ENCODE data around the gene PMPCB.
"Not testable (repeated sequence)": the region's sequence is repeated elsewhere in the genome, so short reads cannot be mapped to it uniquely, and the experiment has no call there.

The PMPCB gene

DNA sequence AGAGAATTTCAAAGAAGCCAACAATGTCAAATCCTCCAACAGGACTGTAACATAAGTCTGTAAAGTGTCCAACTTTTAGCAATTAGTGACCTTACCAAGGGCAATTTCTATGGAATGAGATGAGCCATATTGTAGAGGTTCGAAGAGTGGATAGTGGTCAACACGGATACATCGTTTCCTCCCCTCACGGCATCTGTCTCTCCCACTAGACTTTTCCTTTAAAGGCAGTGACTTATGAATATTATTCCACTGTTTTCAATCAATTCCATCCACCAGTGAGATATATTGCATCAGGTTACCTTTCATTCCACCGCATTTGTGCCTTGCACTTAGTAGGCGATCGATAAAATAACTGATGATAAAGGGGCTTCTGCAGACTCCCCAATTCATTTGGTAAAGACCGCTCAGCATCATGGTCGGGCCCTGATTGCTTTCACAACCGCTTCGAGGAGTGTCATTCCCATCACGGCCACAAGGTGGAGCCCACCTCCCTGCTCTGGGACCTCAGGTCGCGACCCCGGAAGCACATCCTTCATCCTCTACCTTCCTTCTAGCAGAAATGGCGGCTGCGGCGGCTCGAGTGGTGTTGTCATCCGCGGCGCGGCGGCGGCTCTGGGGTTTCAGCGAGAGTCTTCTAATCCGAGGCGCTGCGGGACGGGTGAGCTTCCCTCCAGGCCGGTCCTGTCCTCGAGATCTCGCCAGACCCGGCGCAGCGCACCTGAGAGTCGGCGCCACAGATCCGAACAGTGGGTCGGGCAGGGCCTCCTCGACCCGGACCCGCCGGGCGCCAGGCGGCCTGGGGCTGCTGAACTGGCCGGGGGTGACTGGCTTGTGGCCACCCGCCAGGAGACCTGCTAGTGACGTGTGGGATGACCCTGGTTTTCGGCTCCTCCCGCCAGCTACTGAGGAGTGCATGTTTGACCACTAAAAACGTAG lies at the start of gene PMPCB:
Gene PMPCB, plus strand, starts transcription at position 535 of the 936 bp plus-strand sequence. Its CDS starts 25 bp downstream, at position 560.
- peak; percentile 91 to 96 for DNase-seq (ENCODE audit: low read depth in 1 of 2, low spot score in 1 of 2)

GRCh38 chr7:103253699-103254506 lies 43.3 kb upstream of the PMPCB start:
- DNase-seq (ENCODE audit: low read depth in 1 of 2, low spot score in 1 of 2): not testable (repeated sequence)

- DNase-seq (ENCODE audit: low read depth in 1 of 2, low spot score in 1 of 2): not testable (repeated sequence)
Measured at GRCh38 chr7:103264054-103264453, 33.2 kb upstream of the PMPCB start.

- not testable (repeated sequence) for DNase-seq (ENCODE audit: low read depth in 1 of 2, low spot score in 1 of 2)
Measured at GRCh38 chr7:103266229-103266628, 31.0 kb upstream of the PMPCB start.

- DNase-seq (ENCODE audit: low read depth in 1 of 2, low spot score in 1 of 2): not testable (repeated sequence)
Measured at GRCh38 chr7:103273374-103273773, 23.9 kb upstream of the PMPCB start.

- not testable (repeated sequence) for DNase-seq (ENCODE audit: low read depth in 1 of 2, low spot score in 1 of 2)
Measured at GRCh38 chr7:103274867-103275266, 22.4 kb upstream of the PMPCB start.

DNA sequence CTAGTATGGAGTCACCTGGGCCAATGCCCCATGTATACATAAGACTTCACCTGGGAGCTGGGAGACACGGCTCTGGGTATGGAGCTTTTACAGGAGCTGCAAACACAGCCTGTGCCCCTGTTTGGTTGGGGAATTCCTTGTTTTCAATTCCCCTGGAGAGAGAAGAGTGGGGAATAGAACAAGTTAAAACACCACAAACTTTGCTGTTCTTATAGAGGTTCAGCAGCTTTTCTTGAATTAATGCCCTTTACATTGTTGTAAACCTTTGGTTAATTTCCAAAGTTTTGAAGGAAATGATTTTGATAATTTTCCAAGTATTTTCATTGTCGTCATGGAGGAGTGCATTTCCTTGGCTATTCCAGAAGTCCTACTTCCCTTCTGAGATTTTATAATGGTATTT lies 19.0 kb upstream of the PMPCB start:
- DNase-seq (ENCODE audit: low read depth in 1 of 2, low spot score in 1 of 2): not testable (repeated sequence)

DNA sequence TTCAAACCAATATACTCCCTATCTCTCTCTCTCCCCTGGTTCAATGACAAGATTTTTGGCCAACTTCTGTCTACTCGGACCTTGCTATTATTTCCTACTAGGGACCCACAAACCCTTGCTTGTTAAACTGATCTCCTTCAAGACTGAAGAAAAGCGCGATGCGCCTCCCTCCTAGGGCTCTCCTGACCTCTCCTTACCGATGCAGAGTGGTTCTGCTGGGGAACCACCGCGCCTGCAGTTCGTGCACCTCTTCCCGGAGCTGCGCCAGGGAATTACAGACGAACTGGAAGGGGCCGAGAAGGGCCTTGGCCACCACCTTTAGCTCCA lies 17.6 kb upstream of the PMPCB start:
- not testable (repeated sequence) for DNase-seq (ENCODE audit: low read depth in 1 of 2, low spot score in 1 of 2)

DNA sequence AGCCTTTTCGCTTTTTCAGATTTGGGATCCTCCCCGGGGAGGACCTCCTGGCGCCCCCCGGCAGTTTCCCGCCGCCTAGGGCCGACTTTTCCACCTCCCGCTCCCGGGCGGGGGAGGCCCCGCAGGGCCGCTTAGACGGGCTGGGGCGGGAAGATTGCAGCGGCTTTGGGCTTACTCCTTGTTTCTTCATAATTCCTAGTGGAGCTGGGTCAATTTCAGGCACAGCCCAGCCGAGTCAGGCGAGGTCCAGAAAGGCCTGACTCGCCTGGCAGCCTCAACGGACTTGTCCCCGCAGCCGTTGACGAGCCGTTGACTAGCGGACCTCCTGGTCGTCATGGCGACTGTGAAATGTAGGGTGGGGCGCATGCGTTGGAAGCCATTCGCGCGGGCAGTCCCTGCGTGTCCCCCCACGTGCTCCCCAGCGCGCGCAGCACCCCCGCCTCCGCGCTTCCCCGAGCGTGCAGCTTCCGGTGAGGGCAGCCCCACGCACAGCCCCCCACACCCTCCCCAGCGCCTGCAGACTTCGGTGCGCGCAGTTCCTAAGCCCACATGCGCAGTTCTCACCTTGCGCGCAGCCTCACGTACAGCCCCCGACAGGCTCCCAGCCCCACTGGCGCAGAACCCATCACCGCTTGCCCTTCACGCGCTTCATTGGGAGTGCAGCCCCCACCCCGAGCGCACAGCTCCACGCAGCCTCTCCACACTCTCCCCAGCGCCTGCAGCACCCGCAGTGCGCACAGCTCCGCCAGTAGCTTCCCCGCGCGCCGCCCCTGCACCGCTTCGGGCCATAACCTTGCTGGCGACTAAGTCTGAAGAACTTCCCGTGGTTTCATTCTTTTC lies 17.1 kb upstream of the PMPCB start:
- DNase-seq (ENCODE audit: low read depth in 1 of 2, low spot score in 1 of 2): peak; percentile 80 to 88

- not testable (repeated sequence) for DNase-seq (ENCODE audit: low read depth in 1 of 2, low spot score in 1 of 2)
Measured at GRCh38 chr7:103280803-103281155, 16.5 kb upstream of the PMPCB start.

DNA sequence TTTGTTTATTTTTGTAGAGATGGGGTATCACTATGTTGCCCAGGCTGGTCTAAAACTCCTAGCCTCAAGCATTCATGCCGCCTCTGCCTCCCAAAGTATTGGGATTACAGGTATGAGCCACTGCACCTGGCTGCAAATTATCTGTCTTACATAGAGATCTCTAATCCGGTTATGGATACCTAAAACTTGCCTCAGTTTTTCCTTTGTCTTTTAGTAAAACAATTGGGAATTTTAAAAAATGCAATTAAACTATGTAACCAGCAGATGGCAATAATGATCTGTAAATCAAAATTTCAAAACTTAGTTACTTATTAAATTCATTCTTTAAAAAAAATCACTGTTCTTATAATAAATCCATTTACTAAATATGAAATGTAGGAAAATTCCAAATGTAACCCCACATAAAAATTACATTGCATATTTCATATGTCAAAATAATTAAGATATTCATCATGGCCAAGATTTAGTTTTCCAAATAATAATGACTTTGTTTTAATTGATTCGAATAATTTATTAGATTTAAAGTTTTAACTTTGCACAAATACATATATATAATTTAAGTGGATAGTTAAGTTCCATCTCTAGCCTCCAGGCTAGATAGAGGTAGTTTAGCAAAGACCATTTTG lies 14.3 kb upstream of the PMPCB start:
- DNase-seq (ENCODE audit: low read depth in 1 of 2, low spot score in 1 of 2): not testable (repeated sequence)

DNA sequence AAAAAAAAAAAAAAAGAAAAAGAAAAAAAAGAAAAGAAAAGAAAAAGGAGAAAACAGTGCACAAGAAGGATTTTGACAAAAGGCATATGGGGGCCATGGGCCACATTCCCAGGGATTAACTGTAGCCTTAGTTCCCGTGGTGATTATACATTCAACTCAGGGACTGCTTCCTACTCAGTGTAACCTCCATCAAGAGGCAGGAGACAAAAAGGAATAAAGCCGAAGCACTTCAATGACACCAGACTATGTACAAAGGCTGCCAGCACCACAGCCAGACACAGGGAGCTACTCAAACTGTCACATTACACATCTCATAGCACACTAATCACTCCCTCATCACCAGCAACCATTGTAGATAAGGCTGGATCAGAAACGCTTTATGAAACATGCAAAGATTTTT lies 5.1 kb upstream of the PMPCB start:
- DNase-seq (ENCODE audit: low read depth in 1 of 2, low spot score in 1 of 2): no peak

- DNase-seq (ENCODE audit: low read depth in 1 of 2, low spot score in 1 of 2): no peak
Measured at GRCh38 chr7:103293526-103293925, 3.7 kb upstream of the PMPCB start.

- no peak for DNase-seq (ENCODE audit: low read depth in 1 of 2, low spot score in 1 of 2)
Measured at GRCh38 chr7:103297837-103298179, 573 bp downstream of the PMPCB start.

DNA sequence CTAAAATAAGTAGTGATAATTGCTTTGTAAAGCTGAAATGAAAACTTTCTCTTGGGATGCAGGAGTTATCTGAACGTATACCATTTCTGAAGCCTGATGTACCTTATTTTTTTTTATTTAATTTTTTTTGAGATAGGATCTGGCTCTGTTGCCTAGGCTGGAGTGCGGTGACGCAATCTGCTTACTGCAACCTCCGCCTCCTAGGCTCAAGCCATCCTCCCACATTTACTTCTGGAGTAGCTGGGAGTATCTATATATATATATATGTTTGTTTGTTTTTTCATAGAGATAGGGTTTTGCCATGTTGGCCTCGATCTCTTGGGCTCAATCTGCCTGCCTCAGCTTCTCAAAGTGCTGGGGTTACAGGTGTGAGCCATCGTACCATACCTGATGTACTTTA lies 2.4 kb downstream of the PMPCB start:
- DNase-seq (ENCODE audit: low read depth in 1 of 2, low spot score in 1 of 2): no peak

GRCh38 chr7:103301441-103301840 lies 4.2 kb downstream of the PMPCB start:
- no peak for DNase-seq (ENCODE audit: low read depth in 1 of 2, low spot score in 1 of 2)

GRCh38 chr7:103307503-103308231 lies 10.4 kb downstream of the PMPCB start:
- DNase-seq (ENCODE audit: low read depth in 1 of 2, low spot score in 1 of 2): no peak

- no peak for DNase-seq (ENCODE audit: low read depth in 1 of 2, low spot score in 1 of 2)
Measured at GRCh38 chr7:103314852-103315251, 17.6 kb downstream of the PMPCB start.

DNA sequence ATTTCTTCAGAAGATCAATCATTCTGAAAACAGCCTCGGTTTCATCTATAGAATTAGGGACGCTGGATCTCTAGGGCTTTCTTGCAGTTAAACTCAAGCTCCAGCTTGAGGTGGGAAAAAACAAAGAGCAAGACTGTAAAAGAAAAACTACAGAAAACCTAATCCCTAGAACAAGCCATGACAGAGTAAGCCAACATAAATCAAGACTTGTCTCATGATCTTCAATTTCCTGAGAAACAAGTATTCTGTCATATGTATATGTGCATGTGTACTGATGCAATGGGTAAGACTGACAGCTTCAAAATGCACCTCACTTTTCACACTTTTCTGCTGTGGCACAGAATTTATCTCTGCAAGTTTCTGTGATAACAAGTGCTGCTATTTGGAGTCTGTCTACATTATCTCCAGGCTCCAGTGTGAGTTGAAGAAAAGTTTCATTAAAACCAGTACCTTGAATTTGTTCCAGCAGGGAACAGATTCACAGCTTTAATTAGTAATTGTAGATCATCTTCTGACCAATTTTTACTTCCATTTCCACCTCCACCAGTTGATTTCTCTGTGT lies 19.2 kb downstream of the PMPCB start:
- no peak for DNase-seq (ENCODE audit: low read depth in 1 of 2, low spot score in 1 of 2)

- no peak for DNase-seq (ENCODE audit: low read depth in 1 of 2, low spot score in 1 of 2)
Measured at GRCh38 chr7:103317009-103317408, 19.8 kb downstream of the PMPCB start.
